Endothelial cell of umbilical vein (primary cell): ENCODE measurements around the gene SF3B5. TPM values are rescaled to one million over a fixed set of nuclear protein-coding genes. Genes with fewer than 3 reads are reported as not detected.

Experiments used
- BruUV-seq: library from RNA; stranded (reverse); fragments of 400-500 nt; replicated peaks from 2 replicates; lab custom pipeline; 2021; lab: Mats Ljungman, UMichigan
- CTCF ChIA-PET: fragments of 300-600, 350-600 bp; sonication (Branson Sonifier 250); formaldehyde crosslinking; loops from one replicate; lab custom pipeline; 2021; ENCODE audit warnings: antibody characterized with exemption, inconsistent platforms; lab: Charles Lee
- POLR2A ChIA-PET: fragments of 300-600, 350-600 bp; sonication (Branson Sonifier 250); formaldehyde crosslinking; loops from one replicate; lab custom pipeline; 2021; ENCODE audit warnings: antibody characterized with exemption, inconsistent platforms; lab: Charles Lee
- DNase-seq: peaks from one replicate; pipeline ENCODE4 v3.0.0-alpha.2; 2011; ENCODE audit warnings: low read depth, low spot score
- FAIRE-seq: peaks from 2 replicates; lab custom pipeline; 2011; peaks lifted over from hg19 to GRCh38; lab: Jason Lieb, UNC
- H2AFZ ChIP-seq: 2 replicates; pipeline ENCODE4 v1.6.0; 2012; ENCODE audit warnings: low read depth, low read length, control low read depth, inconsistent platforms
- H3K27ac ChIP-seq: 2 replicates; pipeline ENCODE4 v1.5.1; 2011; ENCODE audit warnings: low read depth, mild to moderate bottlenecking, control low read depth, low read length, moderate library complexity; ENCODE audit not compliant: insufficient read depth
- H3K27me3 ChIP-seq, 2 experiments: 2 replicates each; pipeline versions ENCODE4 v1.6.0 to v1.6.1; 2011; ENCODE audit warnings: low read length in 2 of 2, mixed read lengths in 1 of 2; ENCODE audit not compliant: control insufficient read depth in 2 of 2, insufficient read depth in 2 of 2
- H3K36me3 ChIP-seq, 2 experiments: 2 replicates in 1 of 2; 3 replicates in 1 of 2; pipeline ENCODE4 v1.5.1; 2011; ENCODE audit warnings: low read length in 2 of 2, mild to moderate bottlenecking in 1 of 2, moderate library complexity in 1 of 2; ENCODE audit not compliant: control insufficient read depth in 2 of 2, insufficient read depth in 2 of 2; ENCODE audit errors: extremely low read depth in 1 of 2
- H3K4me1 ChIP-seq: 3 replicates; pipeline ENCODE4 v1.5.1; 2011; ENCODE audit warnings: mild to moderate bottlenecking, low read length; ENCODE audit not compliant: control insufficient read depth, insufficient read depth; ENCODE audit errors: extremely low read depth
- H3K4me2 ChIP-seq: 2 replicates; pipeline ENCODE4 v1.6.1; 2011; ENCODE audit warnings: low read length, control low read depth, mixed read lengths; ENCODE audit not compliant: insufficient read depth
- H3K4me3 ChIP-seq, 3 experiments: fragments of 200-600 bp in 1 of 3; sonication (generic), shearing (Covaris generic) in 1 of 3; replicated peaks in 1 of 3; 2 replicates each; pipeline ENCODE4 v1.5.1; 2011 to 2016; ENCODE audit warnings: control low read depth in 3 of 3, low read length in 3 of 3, mild to moderate bottlenecking in 2 of 3, inconsistent platforms in 1 of 3, low read depth in 1 of 3, moderate library complexity in 1 of 3; ENCODE audit not compliant: insufficient read depth in 1 of 3
- H3K79me2 ChIP-seq: 2 replicates; pipeline ENCODE4 v1.6.0; 2012; ENCODE audit warnings: low read length, inconsistent platforms; ENCODE audit not compliant: control insufficient read depth, insufficient read depth
- H3K9ac ChIP-seq: replicated peaks from 2 replicates; pipeline ENCODE3; 2011; ENCODE audit warnings: low read length, control low read depth; ENCODE audit not compliant: insufficient read depth; ENCODE audit errors: extremely low read depth
- H3K9me1 ChIP-seq: replicated peaks from 3 replicates; pipeline ENCODE4 v1.6.0; 2011; ENCODE audit warnings: mild to moderate bottlenecking, low read length; ENCODE audit not compliant: control insufficient read depth, insufficient read depth; ENCODE audit errors: extremely low read depth
- H3K9me3 ChIP-seq: replicated peaks from 2 replicates; pipeline ENCODE4 v1.5.1; 2012; ENCODE audit warnings: low read length, inconsistent platforms; ENCODE audit not compliant: control insufficient read depth, insufficient read depth
- H4K20me1 ChIP-seq: replicated peaks from 2 replicates; pipeline ENCODE3; 2011; ENCODE audit warnings: mild to moderate bottlenecking, low read length; ENCODE audit not compliant: control insufficient read depth, insufficient read depth; ENCODE audit errors: extremely low read depth
- CTCF ChIP-seq, 2 donors: IDR thresholded peaks; 1 replicate in 1 of 2; 2 replicates in 1 of 2; pipeline ENCODE4 v1.5.1; 2011; ENCODE audit warnings: low read length in 2 of 2, mild to moderate bottlenecking in 2 of 2, moderate library complexity in 2 of 2, control low read depth in 1 of 2, inconsistent platforms in 1 of 2, low read depth in 1 of 2; ENCODE audit not compliant: insufficient read depth in 1 of 2; ENCODE audit errors: extremely low read depth in 1 of 2
- EZH2 ChIP-seq: IDR thresholded peaks from 2 replicates; pipeline ENCODE4 v1.6.1; 2012; ENCODE audit warnings: borderline replicate concordance, low read depth, mild to moderate bottlenecking, moderate library complexity, low read length, inconsistent platforms; ENCODE audit not compliant: severe bottlenecking
- FOS ChIP-seq: IDR thresholded peaks from 2 replicates; pipeline ENCODE4 v1.6.1; 2011; ENCODE audit warnings: mild to moderate bottlenecking, low read length, moderate library complexity, borderline replicate concordance; ENCODE audit not compliant: insufficient read depth
- GATA2 ChIP-seq: IDR thresholded peaks from 2 replicates; pipeline ENCODE4 v1.7.0; 2011; ENCODE audit warnings: low read depth, mild to moderate bottlenecking, moderate library complexity, mixed read lengths, low read length; ENCODE audit not compliant: insufficient read length, insufficient read depth
- JUN ChIP-seq: IDR thresholded peaks from 2 replicates; pipeline ENCODE4 v1.6.1; 2011; ENCODE audit warnings: borderline replicate concordance, low read depth; ENCODE audit not compliant: insufficient read length, insufficient read depth
- MAX ChIP-seq: IDR thresholded peaks from 2 replicates; pipeline ENCODE4 v1.6.1; 2011; ENCODE audit not compliant: insufficient read depth, insufficient read length
- MYC ChIP-seq: IDR thresholded peaks from one replicate; pipeline ENCODE4 v1.6.1; 2011; ENCODE audit warnings: mild to moderate bottlenecking, low read depth, low read length
- POLR2A ChIP-seq: IDR thresholded peaks from 2 replicates; pipeline ENCODE4 v1.6.1; 2012; ENCODE audit warnings: low read depth, mild to moderate bottlenecking, control low read depth, low read length
- POLR2AphosphoS5 ChIP-seq: IDR thresholded peaks from 2 replicates; pipeline ENCODE4 v1.6.1; 2012; ENCODE audit warnings: low read depth, mild to moderate bottlenecking, control low read depth, low read length, moderate library complexity; ENCODE audit not compliant: insufficient read depth
- dilution Hi-C: fragments of 300-500 bp; cut with MboI; formaldehyde crosslinking; loops from one replicate; pipeline ENCODE4 v1.15.0; 2019; ENCODE audit warnings: low sequenced_read_pairs; ENCODE audit not compliant: extremely low pct_ligation_motif_present
- intact Hi-C: fragments of 100-400 bp; cut with micrococcal nuclease; formaldehyde crosslinking; loops from one replicate; pipeline ENCODE4 v1.10.0; 2022
- polyA plus RNA-seq, 4 experiments: library from polyadenylated mRNA; depleted of rRNA in 3 of 4; stranded (reverse) in 3 of 4; unstranded in 1 of 4; fragments of >200 nt; gene quantifications; 2 replicates each; pipeline versions ENCODE4 v1.2.1 to v1.2.3, GENCODE V29; 2011 to 2012; ENCODE audit warnings: missing spikeins in 1 of 4
- total RNA-seq: library from RNA; stranded (reverse); gene quantifications from 2 replicates; pipeline ENCODE4 v1.2.3, GENCODE V29; 2021

Gene SF3B5
- total and polyA plus RNA-seq, 2 donors (not counting 3 experiments of a cell fraction or from before 2014, with no cell fraction given): 185 to 540 TPM

GRCh38 chr6:144098993-144099392 is 3.6 kb upstream of the SF3B5 start:
- no peak overlapping the region for H3K27ac ChIP-seq
- intact Hi-C loops: no loop called here
- CTCF ChIA-PET: interaction anchor here (2.1 to 3.2 kb wide), 2 partner anchors 120 to 523 kb away, joined by 5 to 22 read pairs; no protein-coding TSS in a partner anchor
- no peaks in the 10 kb centered on the region for H3K9me1 ChIP-seq
- POLR2A ChIA-PET: no interaction called here
- H3K36me3 ChIP-seq: no peaks in the 10 kb centered on the region
- no peak for TF ChIP-seq MYC
- peaks cover 0 to 10% of the 10 kb centered on the region in 2 experiments for H3K27me3 ChIP-seq
- H3K9me3 ChIP-seq: no peaks in the 10 kb centered on the region
- dilution Hi-C loops: no loop called here
- H4K20me1 ChIP-seq: no peaks in the 10 kb centered on the region
- H3K9ac ChIP-seq: no peak overlapping the region
- no TSS peak for BruUV-seq
- no peak overlapping the region for H2AFZ ChIP-seq
- no peak overlapping the region for H3K4me2 ChIP-seq
- no peak for DNase-seq
- no peak for FAIRE-seq
- peaks cover 11% of the 10 kb centered on the region for H3K79me2 ChIP-seq
- peaks cover 12% of the 10 kb centered on the region for H3K4me1 ChIP-seq
- no peak overlapping the region for H3K4me3 ChIP-seq

- no peak for DNase-seq
- Histone ChIP-seq H3K9me3 (no peaks in the 10 kb centered on the region), H2AFZ (peak overlapping the region; percentile 87), H3K9me1 (no peaks in the 10 kb centered on the region), H4K20me1 (no peaks in the 10 kb centered on the region), H3K36me3 (no peaks in the 10 kb centered on the region), H3K4me1 (peaks cover 13% of the 10 kb centered on the region), H3K4me3 (peak overlapping the region; percentile 30 to 74 (median 67)), H3K27ac (peak overlapping the region; percentile 20), H3K4me2 (peak overlapping the region; percentile 93), H3K9ac (peak overlapping the region; percentile 77), H3K27me3 (peaks cover 0 to 6% of the 10 kb centered on the region in 2 experiments), H3K79me2 (peaks cover 18% of the 10 kb centered on the region)
- dilution Hi-C loops: no loop called here
- CTCF ChIA-PET: interaction anchor here (0.5 to 3.0 kb wide), 3 partner anchors 11 to 519 kb away, joined by 3 to 12 read pairs (median 8); no protein-coding TSS in a partner anchor
- TF ChIP-seq POLR2AphosphoS5 (no peak), GATA2 (no peak), POLR2A (no peak), FOS (no peak), CTCF (IDR thresholded peaks at IDR 0.05; ENCODE audit: extremely low read depth in 1 of 2, insufficient read depth in 1 of 2, low read depth in 1 of 2, low read length in 2 of 2) (no peak), EZH2 (no peak), MAX (no peak), JUN (no peak), MYC (no peak)
- FAIRE-seq: no peak
- POLR2A ChIA-PET: interaction anchor here (1.1 kb wide), 1 partner anchor 191 kb away, joined by 3 read pairs; no protein-coding TSS in a partner anchor
- BruUV-seq: no TSS peak
- intact Hi-C loops: loop anchor here (1.0 to 2.0 kb wide), 2 partner anchors 122 to 520 kb away; no protein-coding TSS in a partner anchor
Observed at GRCh38 chr6:144094731-144095133, 641 bp downstream of the SF3B5 start.
